Right cardiac atrium (tissue), 5 donors: ENCODE results near the gene SARNP. TPM values are rescaled to one million over a fixed set of nuclear protein-coding genes. Genes with fewer than 3 reads are reported as not detected.

Source experiments
- ATAC-seq, 2 donors: fragments of 200-7000 bp; cut with Tn5 transposase; one replicate each; pipeline versions ENCODE4 v1.8.0 to v1.9.1; 2020; ENCODE audit warnings: moderate library complexity in 2 of 2, mild to moderate bottlenecking in 1 of 2
- DNase-seq, 3 donors: peaks; one replicate each; pipeline ENCODE4 v3.0.0-alpha.2; 2020
- H3K27ac ChIP-seq: one replicate; pipeline ENCODE4 v1.5.1; 2013; ENCODE audit warnings: mild to moderate bottlenecking, low read length, control low read depth, moderate library complexity
- H3K27me3 ChIP-seq: one replicate; pipeline ENCODE4 v1.6.1; 2013; ENCODE audit not compliant: control insufficient read depth, insufficient read depth
- H3K4me1 ChIP-seq: one replicate; pipeline ENCODE4 v1.6.1; 2013; ENCODE audit warnings: low read length; ENCODE audit not compliant: control insufficient read depth, insufficient read depth
- H3K4me3 ChIP-seq: one replicate; pipeline ENCODE4 v1.5.1; 2013; ENCODE audit warnings: low read length, control low read depth
- H3K9me3 ChIP-seq: one replicate; pipeline ENCODE4 v1.6.1; 2013; ENCODE audit warnings: low read length; ENCODE audit not compliant: control insufficient read depth
- WGBS: extraction: QIAGEN DNeasy Blood & Tissue Kit; methylation state at CpG from one replicate; pipeline ENCODE4 v1.1.7; 2013; 5-methylcytosine and 5-hydroxymethylcytosine counted together
- intact Hi-C, 4 donors: fragments of 100-400 bp; cut with DNase I; formaldehyde crosslinking; loops; one replicate each; pipeline versions ENCODE4 v1.11.0 to v1.14.0; 2022 to 2023
- polyA plus RNA-seq: library from polyadenylated mRNA; stranded (reverse); fragments of 200-250 nt; gene quantifications from one replicate; pipeline ENCODE4 v1.2.3, GENCODE V29; 2013
- total RNA-seq, 4 donors: library from RNA; stranded (reverse); fragmentation: NEBNext Ultra II Directional; extraction: Animal tissue kit (Norgen Biotek cat#: 25700); gene quantifications; one replicate each; pipeline ENCODE4 v1.2.1, GENCODE V29; 2021
- donor health status: healthy with polysubstance abuse.
- donor health status: DM: no; HTN: yes; CAD: no.
- donor health status: DM: no; HTN: no; CAD: no.
- donor health status: DM: no; HTN: yes; CAD: no; lungs with severe emphysema.
- donor health status: DM: yes; HTN: yes; CAD: no.

Gene SARNP
- total and polyA plus RNA-seq, 5 donors: 50.3 to 113 (median 54.9) TPM

GRCh38 chr12:55797550-55797949, 20.0 kb downstream of the SARNP start:
- no peaks in the 10 kb centered on the region for H3K27me3 ChIP-seq
- no peak overlapping the region for H3K4me3 ChIP-seq
- intact Hi-C loops: loop anchor here in 3 of 4 donors (10.0 kb wide), 1 partner anchor 53 kb away; the partner anchor contains the start of gene GDF11 (in 3 of the 3)
- no peak for ATAC-seq
- H3K27ac ChIP-seq: no peak overlapping the region
- H3K9me3 ChIP-seq: no peaks in the 10 kb centered on the region
- H3K4me1 ChIP-seq: peaks cover 1% of the 10 kb centered on the region
- DNase-seq: no peak
- 70% methylated on average over 4 of the region's 4 CpGs for WGBS

DNA sequence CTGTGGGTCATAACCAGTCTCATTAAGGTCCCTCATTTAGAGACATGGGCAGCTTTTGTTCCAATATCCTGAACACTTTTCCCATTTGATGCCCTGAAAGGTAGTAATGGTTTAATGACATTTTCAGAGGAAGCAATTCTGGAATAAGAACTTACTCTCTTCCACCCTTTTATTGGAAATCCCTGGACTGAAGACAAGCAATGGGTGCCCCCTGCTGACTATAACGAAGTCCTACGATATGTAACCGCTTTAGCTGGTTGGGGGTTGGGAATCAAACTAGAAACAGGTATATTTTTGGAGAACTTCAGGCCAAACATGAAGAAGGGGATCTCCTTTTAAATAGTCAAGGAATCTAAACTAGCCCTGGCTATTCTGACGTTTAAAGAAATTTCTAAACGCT, 20.5 kb downstream of the SARNP start:
- Histone ChIP-seq H3K4me1 (peaks cover 1% of the 10 kb centered on the region), H3K27me3 (no peaks in the 10 kb centered on the region), H3K9me3 (no peaks in the 10 kb centered on the region), H3K27ac (no peak overlapping the region), H3K4me3 (no peak overlapping the region)
- ATAC-seq: peak in 1 of 2 donors; percentile 51
- no peak for DNase-seq
- intact Hi-C loops: loop anchor here in 3 of 4 donors (10.0 kb wide), 1 partner anchor 52 kb away; the partner anchor contains the start of gene GDF11 (in 3 of the 3)
- WGBS: 48% methylated on average over 5 of the region's 5 CpGs

DNA sequence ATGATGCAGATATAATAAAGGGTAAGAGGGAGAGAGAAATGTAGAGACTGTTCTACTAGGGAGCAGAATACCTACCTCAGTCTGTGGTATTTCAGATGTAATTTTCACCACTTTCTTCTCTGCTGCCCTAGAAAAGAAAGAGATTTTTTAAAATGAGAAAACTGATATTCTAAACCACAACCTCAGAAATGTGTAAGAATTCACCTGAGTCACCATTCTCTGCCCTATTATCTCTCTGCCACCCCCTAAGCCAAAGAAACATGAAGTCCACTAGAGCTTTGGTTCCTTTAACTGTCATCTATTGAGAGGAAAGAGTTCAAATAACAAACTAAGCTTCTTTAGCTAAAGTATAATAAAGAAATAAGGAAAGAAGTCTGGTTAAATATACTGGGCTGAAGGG, 21.6 kb downstream of the SARNP start:
- Histone ChIP-seq H3K4me1 (no peaks in the 10 kb centered on the region), H3K4me3 (no peak overlapping the region), H3K27ac (no peak overlapping the region), H3K9me3 (no peaks in the 10 kb centered on the region), H3K27me3 (no peaks in the 10 kb centered on the region)
- ATAC-seq (no peak), DNase-seq (no peak)
- intact Hi-C loops: loop anchor here in 3 of 4 donors (10.0 kb wide), 1 partner anchor 51 kb away; the partner anchor contains the start of gene GDF11 (in 3 of the 3)

GRCh38 chr12:55789893-55790292, 27.6 kb downstream of the SARNP start:
- intact Hi-C loops: loop anchor here in 3 of 4 donors (10.0 kb wide), 1 partner anchor 45 kb away; the partner anchor contains the start of gene GDF11 (in 3 of the 3)
- 92% methylated on average over 4 of the region's 4 CpGs for WGBS
- H3K27me3 ChIP-seq: no peaks in the 10 kb centered on the region
- H3K9me3 ChIP-seq: no peaks in the 10 kb centered on the region
- no peak overlapping the region for H3K4me3 ChIP-seq
- no peaks in the 10 kb centered on the region for H3K4me1 ChIP-seq
- no peak for DNase-seq
- no peak for ATAC-seq
- no peak overlapping the region for H3K27ac ChIP-seq

DNA sequence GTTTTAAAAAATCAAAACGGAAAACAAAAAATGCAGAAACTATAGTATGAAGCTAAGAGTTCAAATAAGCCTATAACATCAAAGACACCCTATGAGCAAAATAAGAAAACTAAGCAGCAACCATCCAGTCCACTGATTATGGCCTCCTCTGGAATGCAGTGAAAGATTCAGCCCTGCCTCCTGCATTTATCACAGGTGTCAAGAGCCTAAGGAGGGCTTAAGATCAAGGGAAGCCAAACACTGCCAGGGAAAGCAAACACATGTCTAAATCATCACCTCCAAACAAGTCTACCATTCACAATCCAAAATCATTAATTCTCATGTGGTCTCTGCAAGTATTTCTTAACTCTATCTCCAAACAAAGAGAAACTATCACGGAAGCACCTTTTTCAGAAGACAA, 28.4 kb downstream of the SARNP start:
- ATAC-seq (no peak), DNase-seq (no peak)
- H3K27me3 ChIP-seq: no peaks in the 10 kb centered on the region
- no peak overlapping the region for H3K4me3 ChIP-seq
- no peak overlapping the region for H3K27ac ChIP-seq
- H3K4me1 ChIP-seq: no peaks in the 10 kb centered on the region
- no peaks in the 10 kb centered on the region for H3K9me3 ChIP-seq
- WGBS: 89% methylated on average over 2 of the region's 2 CpGs
- intact Hi-C loops: no loop called here

DNA sequence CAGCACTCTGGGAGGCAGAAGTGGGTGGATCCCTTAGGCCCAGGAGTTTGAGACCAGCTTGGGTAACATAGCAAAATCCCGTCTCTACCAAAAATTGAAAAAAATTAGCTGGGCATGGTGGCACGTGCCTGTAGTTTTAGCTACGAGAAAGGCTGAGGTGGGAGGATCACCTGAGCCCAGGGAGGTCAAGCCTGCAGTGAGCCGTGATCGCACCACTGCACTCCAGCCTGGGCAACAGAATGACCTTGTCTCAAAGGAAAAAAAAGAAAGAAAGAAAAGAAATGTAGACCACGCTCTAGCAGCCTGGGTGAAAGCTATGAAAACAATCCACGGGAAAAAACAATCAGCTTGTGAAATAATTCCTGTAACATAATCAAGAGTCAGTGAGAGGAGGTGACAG, 29.0 kb downstream of the SARNP start:
- Histone ChIP-seq H3K9me3 (no peaks in the 10 kb centered on the region), H3K4me1 (no peaks in the 10 kb centered on the region), H3K27me3 (no peaks in the 10 kb centered on the region), H3K27ac (no peak overlapping the region), H3K4me3 (no peak overlapping the region)
- intact Hi-C loops: no loop called here
- no peak for DNase-seq
- ATAC-seq: no peak
- WGBS: 91% methylated on average over 7 of the region's 7 CpGs

DNA sequence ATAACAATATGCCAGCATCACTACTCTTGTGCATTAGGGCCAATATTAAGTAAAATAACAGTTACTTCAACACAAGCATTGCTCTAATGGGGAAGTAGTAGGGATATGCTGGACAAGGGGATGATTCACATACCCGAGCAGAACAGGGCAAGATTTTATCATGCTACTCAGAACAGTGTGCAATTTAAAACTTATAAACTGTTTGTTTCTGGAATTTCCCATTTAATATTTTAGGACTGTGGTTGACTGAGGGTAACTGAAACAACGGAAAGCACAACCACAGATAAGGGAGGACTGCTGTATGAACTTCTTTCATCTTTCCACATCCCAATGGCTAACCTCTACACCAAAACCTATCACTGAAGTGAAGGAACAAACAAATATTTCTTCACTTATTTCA, 36.8 kb downstream of the SARNP start:
- no peaks in the 10 kb centered on the region for H3K27me3 ChIP-seq
- H3K4me1 ChIP-seq: no peaks in the 10 kb centered on the region
- ATAC-seq (no peak), DNase-seq (no peak)
- H3K9me3 ChIP-seq: no peaks in the 10 kb centered on the region
- intact Hi-C loops: no loop called here
- WGBS: 74% methylated on average over 2 of the region's 2 CpGs
- H3K4me3 ChIP-seq: no peak overlapping the region
- no peak overlapping the region for H3K27ac ChIP-seq

DNA sequence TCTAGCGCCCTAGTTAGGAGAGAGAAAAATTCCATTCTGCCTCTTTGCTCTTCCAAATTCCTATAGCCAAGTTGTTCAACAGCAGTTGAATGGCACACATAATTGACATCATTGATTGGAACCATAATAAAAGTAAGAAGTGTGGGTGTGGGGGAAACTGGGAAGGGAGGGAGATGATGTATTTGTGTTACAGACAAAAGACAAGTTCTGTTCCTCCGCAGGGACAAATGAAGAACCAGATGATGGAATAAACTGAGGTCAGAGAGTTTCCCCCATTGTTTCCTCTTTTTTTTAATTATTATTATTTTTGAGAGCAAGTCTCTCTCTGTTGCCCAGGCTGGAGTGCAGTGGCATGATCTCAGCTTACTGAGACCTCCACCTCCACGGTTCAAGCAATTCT, 39.7 kb downstream of the SARNP start:
- 89% methylated on average over 3 of the region's 3 CpGs for WGBS
- ATAC-seq: no peak
- H3K4me1 ChIP-seq: no peaks in the 10 kb centered on the region

GRCh38 chr12:55771736-55772135, 45.8 kb downstream of the SARNP start:
- ATAC-seq (no peak), DNase-seq (no peak)
- H3K27ac ChIP-seq: no peak overlapping the region
- no peaks in the 10 kb centered on the region for H3K27me3 ChIP-seq
- no peak overlapping the region for H3K4me3 ChIP-seq
- intact Hi-C loops: no loop called here
- H3K4me1 ChIP-seq: no peaks in the 10 kb centered on the region
- no peaks in the 10 kb centered on the region for H3K9me3 ChIP-seq
- WGBS: 67% methylated on average over 6 of the region's 6 CpGs

More for the DNA sequence above, 39.7 kb downstream of the SARNP start:
- H3K27me3 ChIP-seq: no peaks in the 10 kb centered on the region
- H3K27ac ChIP-seq: no peak overlapping the region
- intact Hi-C loops: no loop called here
- no peaks in the 10 kb centered on the region for H3K9me3 ChIP-seq
- H3K4me3 ChIP-seq: no peak overlapping the region
- DNase-seq: no peak

- H3K27me3 ChIP-seq: no peaks in the 10 kb centered on the region
- WGBS: 97% methylated on average over 4 of the region's 4 CpGs
- H3K9me3 ChIP-seq: no peaks in the 10 kb centered on the region
- DNase-seq (no peak), ATAC-seq (no peak)
- H3K27ac ChIP-seq: no peak overlapping the region
- no peak overlapping the region for H3K4me3 ChIP-seq
- intact Hi-C loops: no loop called here
- H3K4me1 ChIP-seq: no peaks in the 10 kb centered on the region
These were observed 50.4 kb downstream of the SARNP start for GRCh38 chr12:55767156-55767555.

- no peak for DNase-seq
- no peaks in the 10 kb centered on the region for H3K4me1 ChIP-seq
- WGBS: 80% methylated on average over 5 of the region's 5 CpGs
- intact Hi-C loops: no loop called here
- no peak overlapping the region for H3K27ac ChIP-seq
- ATAC-seq: no peak
- no peak overlapping the region for H3K4me3 ChIP-seq
- H3K9me3 ChIP-seq: no peaks in the 10 kb centered on the region
- H3K27me3 ChIP-seq: no peaks in the 10 kb centered on the region
These were observed 51.7 kb downstream of the SARNP start for GRCh38 chr12:55765736-55766290.

- no peak overlapping the region for H3K27ac ChIP-seq
- DNase-seq: no peak
- H3K4me1 ChIP-seq: no peaks in the 10 kb centered on the region
- no peaks in the 10 kb centered on the region for H3K9me3 ChIP-seq
- intact Hi-C loops: no loop called here
- H3K4me3 ChIP-seq: no peak overlapping the region
- H3K27me3 ChIP-seq: no peaks in the 10 kb centered on the region
- ATAC-seq: no peak
These were observed 54.9 kb downstream of the SARNP start for GRCh38 chr12:55762646-55763045.
